Activated CD4-positive, alpha-beta T cell treated with anti-CD3 and anti-CD28 coated beads, Interleukin-2, Interleukin-6, amounts not matched to agents 100 ng/mL and 50 ng/mL, durations not matched to agents 16 hours and 8 hours (primary cell): ENCODE data around the gene PLPPR1.

Experiments
- DNase-seq: peaks from one replicate; pipeline ENCODE4 v3.0.0-alpha.2; 2020

Gene PLPPR1

GRCh38 chr9:101354143-101354764, 325.7 kb downstream of the PLPPR1 start:
- no peak for DNase-seq

GRCh38 chr9:101354765-101355708, 326.5 kb downstream of the PLPPR1 start:
- DNase-seq, result no peak

DNA sequence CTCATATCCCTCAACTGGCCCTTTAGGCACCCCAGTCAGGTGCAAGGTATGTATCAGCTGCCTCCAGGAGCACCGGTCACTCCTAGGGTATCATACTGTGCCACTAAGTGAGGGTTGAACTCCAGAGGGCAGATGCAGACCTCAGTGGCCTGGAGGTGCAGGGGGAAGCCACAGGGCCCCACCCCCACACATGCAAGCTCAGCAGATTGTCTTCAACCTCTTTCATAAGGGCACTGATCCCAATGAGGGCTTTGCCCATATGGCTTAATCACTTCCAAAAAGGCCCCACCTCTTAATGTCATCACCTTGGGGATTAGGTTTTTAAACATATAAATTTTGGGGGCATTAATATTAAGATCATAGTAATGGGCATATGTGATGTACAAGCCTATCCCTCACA, 328.1 kb downstream of the PLPPR1 start:
- DNase-seq, result no peak

DNA sequence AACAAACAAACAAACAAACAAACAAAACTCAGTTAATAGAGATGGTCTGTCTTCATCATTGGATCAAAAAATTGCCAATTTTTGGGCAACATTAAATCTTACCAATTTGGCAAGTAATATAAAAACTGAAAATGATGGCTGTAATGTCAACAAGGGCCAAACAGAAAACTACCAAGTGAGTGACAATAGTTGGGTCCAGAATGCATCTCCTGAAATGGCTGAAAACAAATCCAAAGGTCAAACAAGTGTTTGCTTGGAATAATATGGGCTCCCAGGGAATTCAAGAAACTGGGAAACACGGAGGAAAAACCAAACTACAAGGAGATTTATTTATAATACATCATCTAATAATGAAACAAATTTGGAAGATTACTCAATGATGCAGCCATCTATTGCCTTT, 331.2 kb downstream of the PLPPR1 start:
- no peak for DNase-seq

GRCh38 chr9:101360647-101361046, 332.1 kb downstream of the PLPPR1 start:
- no peak for DNase-seq

GRCh38 chr9:101362450-101362849, 333.9 kb downstream of the PLPPR1 start:
- no peak for DNase-seq

- DNase-seq, result no peak
Observed at GRCh38 chr9:101365181-101365580, 336.7 kb downstream of the PLPPR1 start.

- no peak for DNase-seq
Observed at GRCh38 chr9:101366038-101366756, 337.7 kb downstream of the PLPPR1 start.

DNA sequence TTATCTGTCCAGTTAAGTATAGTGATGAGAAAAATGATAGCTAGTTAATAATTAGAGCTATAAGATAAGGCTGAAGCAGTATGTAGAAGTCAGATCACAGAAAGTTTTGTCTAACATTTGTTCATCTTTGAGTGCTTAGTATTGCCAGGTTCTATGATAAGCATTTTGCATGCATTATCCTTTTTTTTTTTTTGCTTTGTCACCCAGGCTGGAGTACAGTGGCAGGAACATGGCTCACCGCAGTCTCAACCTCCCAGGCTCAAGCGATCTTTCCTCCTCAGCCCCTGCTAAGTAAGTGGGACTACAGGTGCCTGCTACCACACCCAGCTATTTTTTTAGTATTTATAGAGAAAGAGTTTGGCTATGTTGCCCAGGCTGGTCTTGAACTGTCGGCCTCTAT, 338.8 kb downstream of the PLPPR1 start:
- no peak for DNase-seq

DNA sequence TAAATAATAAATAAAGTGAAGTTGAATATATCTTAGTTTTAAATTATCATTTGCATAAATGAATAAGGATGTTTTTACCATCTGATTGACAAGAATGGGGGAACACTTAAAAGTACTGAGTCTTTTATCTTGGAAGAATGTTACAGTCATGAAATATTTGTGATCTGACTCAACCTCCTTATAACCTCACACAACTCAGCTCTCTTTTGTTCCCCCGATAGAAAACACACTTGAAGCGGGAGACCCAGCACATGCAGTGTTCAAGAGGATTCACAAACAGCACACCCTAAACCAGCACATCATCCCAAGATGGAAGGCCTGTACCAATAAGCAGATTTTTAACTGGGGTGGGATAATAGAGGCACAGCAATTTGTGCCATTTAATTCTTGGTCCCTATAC, 340.8 kb downstream of the PLPPR1 start:
- DNase-seq, result no peak

DNA sequence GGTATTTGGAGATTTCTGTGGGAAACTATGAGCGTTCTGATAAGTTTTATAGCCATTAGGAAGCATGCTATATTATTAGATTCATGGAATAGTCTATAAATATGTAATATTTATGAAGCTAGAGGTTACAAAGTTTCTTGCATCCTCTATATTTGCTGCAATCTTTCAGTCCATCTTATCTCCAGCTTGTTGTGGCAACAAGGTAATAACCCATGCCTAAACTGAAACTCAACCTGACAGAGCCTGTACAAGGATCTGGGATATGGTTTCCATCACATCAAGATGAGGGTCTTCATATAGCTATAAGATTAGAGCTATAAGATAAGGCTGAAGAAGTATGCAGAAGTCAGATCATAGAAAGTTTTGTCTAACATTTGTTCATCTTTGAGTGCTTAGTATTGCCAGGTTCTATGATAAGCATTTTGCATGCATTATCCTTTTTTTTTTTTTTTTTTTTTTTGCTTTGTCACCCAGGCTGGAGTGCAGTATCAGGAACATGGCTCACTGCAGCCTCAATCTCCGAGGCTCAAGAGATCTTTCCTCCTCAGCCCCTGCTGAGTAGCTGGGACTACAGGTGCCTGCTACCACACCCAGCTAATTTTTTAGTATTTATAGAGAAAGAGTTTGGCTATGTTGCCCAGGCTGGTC, 341.5 kb downstream of the PLPPR1 start:
- DNase-seq, result no peak

DNA sequence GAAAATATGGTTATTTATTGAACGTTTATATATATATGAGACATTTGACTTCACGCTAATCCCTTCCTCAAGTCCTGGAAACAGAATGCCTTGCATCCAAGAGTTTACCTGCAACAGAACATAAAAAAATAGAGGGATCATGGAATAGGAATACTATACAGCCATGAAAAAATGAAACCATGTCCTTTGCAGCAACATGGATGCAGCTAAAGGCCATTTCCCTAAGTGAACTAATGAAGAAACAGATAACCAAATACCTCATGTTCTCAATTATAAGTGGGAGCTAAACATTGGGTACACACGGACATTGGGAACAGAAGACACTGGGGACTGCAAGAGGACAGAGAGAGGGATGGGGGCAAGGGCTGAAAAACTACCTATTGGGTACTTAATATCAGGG, 343.3 kb downstream of the PLPPR1 start:
- no peak for DNase-seq

DNA sequence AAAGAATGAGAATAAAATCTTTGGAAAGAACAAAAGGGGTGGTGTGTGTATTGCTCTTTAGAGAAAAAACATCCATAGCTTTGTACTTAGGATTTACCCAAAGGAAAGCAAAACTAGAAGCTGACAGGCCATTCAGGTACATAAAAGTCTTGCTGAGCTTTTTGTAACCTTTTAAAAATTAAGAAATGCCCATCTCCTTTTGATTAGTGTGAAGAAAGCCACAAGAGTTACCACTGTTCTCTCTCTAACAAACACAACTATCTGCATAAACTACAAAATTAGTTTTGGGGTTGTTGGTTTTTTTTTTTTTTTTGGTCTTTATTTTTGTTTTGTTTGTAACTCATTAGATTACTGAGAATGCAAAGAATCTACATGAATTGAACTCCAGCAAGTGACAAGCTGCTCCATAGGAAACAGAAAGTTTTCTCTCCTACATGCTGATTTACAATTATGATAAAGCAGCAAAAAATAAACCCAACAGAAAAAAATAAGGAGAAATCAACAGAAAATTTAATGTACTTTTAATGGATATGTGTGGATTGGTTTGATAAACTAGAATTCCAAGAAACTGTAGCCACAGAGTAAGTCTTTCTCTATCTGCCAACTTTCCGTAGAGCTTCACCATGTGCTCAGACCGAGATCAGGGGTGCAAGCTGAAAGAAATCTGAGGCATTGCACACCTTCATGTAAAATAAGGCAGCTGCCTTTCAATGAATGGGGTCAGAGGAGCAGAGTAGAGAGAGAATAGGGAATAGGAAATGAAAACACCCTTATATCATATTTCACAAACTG, 344.0 kb downstream of the PLPPR1 start:
- no peak for DNase-seq
